HepG2 (cell line): ENCODE results near the gene STK11. TPM values are rescaled to one million over a fixed set of nuclear protein-coding genes. Genes with fewer than 3 reads are reported as not detected.
A peak's percentile ranks its signal among the peaks of the same experiment; 100 is the strongest.

ENCODE experiments used
- ATAC-seq: fragments of 200-7000 bp; cut with Tn5 transposase; 3 replicates; pipeline ENCODE4 v1.9.1; 2020; ENCODE audit warnings: mild to moderate bottlenecking, moderate library complexity
- BruUV-seq: library from RNA; stranded (reverse); fragments of 400-500 nt; replicated peaks from 2 replicates; lab custom pipeline; 2021; lab: Mats Ljungman, UMichigan
- CTCF ChIA-PET: fragments of 300-600 bp; formaldehyde crosslinking; extraction: SDS; loops from one replicate; lab custom pipeline; 2021; ENCODE audit warnings: low total read pairs, inconsistent platforms, low intra/inter-chr PET ratio; lab: Yijun Ruan, JAX
- POLR2A ChIA-PET: fragments of 350-600 bp; sonication (Branson Sonifier 250); formaldehyde crosslinking; loops from one replicate; lab custom pipeline; 2020; ENCODE audit warnings: antibody characterized with exemption, inconsistent platforms; lab: Yijun Ruan, JAX
- DNase-seq: peaks from one replicate; pipeline ENCODE4 v3.0.0-alpha.2; 2015; ENCODE audit warnings: low spot score
- FAIRE-seq: peaks from 3 replicates; lab custom pipeline; 2011; peaks lifted over from hg19 to GRCh38; lab: Jason Lieb, UNC
- H2AFZ ChIP-seq: one replicate; pipeline ENCODE4 v1.6.1; 2011; ENCODE audit warnings: low read length, inconsistent platforms
- H3K27ac ChIP-seq: fragments of 300-600 bp; 3 replicates; pipeline ENCODE4 v1.8.0; 2011; ENCODE audit warnings: mixed run types, mild to moderate bottlenecking, mixed read lengths, low read length, inconsistent platforms; ENCODE audit not compliant: insufficient read depth; ENCODE audit errors: extremely low read length
- H3K27me3 ChIP-seq, 2 experiments: fragments of 200-600 bp in 1 of 2; 2 replicates in 1 of 2; 3 replicates in 1 of 2; pipeline versions ENCODE4 v1.6.0 to v1.8.0; 2011; ENCODE audit warnings: low read length in 2 of 2, mild to moderate bottlenecking in 2 of 2, moderate library complexity in 2 of 2, inconsistent platforms in 1 of 2; ENCODE audit not compliant: insufficient read depth in 2 of 2, control insufficient read depth in 1 of 2
- H3K36me3 ChIP-seq, 2 experiments: fragments of 200-600 bp in 1 of 2; replicated peaks in 1 of 2; 2 replicates in 1 of 2; 3 replicates in 1 of 2; pipeline versions ENCODE4 v1.5.1 to v1.8.0; 2011; ENCODE audit warnings: low read length in 2 of 2, inconsistent platforms in 1 of 2; ENCODE audit not compliant: insufficient read depth in 2 of 2, control insufficient read depth in 1 of 2
- H3K4me1 ChIP-seq: 2 replicates; pipeline ENCODE4 v1.5.1; 2012; ENCODE audit warnings: low read length, inconsistent platforms; ENCODE audit not compliant: insufficient read depth
- H3K4me2 ChIP-seq: 2 replicates; pipeline ENCODE4 v1.6.0; 2011; ENCODE audit warnings: low read depth, low read length, inconsistent platforms
- H3K4me3 ChIP-seq, 3 experiments: fragments of 200-600 bp in 1 of 3; sonication (generic), shearing (Covaris generic) in 1 of 3; replicated peaks in 1 of 3; 2 replicates each; pipeline ENCODE4 v1.5.1; 2011 to 2016; ENCODE audit warnings: low read length in 3 of 3, inconsistent platforms in 2 of 3, low read depth in 2 of 3, mild to moderate bottlenecking in 2 of 3, control low read depth in 1 of 3, mixed read lengths in 1 of 3; ENCODE audit not compliant: insufficient read depth in 1 of 3
- H3K79me2 ChIP-seq: one replicate; pipeline ENCODE4 v1.6.1; 2011; ENCODE audit warnings: low read length, inconsistent platforms; ENCODE audit not compliant: insufficient read depth
- H3K9ac ChIP-seq: 2 replicates; pipeline ENCODE4 v1.6.0; 2011; ENCODE audit warnings: mild to moderate bottlenecking, low read depth, low read length, inconsistent platforms; ENCODE audit not compliant: insufficient read depth
- H3K9me3 ChIP-seq: 2 replicates; pipeline ENCODE4 v1.5.1; 2012; ENCODE audit warnings: mild to moderate bottlenecking, low read length
- H4K20me1 ChIP-seq: 2 replicates; pipeline ENCODE4 v1.6.0; 2011; ENCODE audit warnings: inconsistent platforms, mild to moderate bottlenecking, low read length, moderate library complexity; ENCODE audit not compliant: insufficient read depth
- KLF11 ChIP-seq: IDR thresholded peaks from 2 replicates; pipeline ENCODE4 v1.6.1; 2016; ENCODE audit warnings: missing compliant biosample characterization
- KLF6 ChIP-seq: IDR thresholded peaks from 2 replicates; pipeline ENCODE4 v1.8.0; 2016; ENCODE audit warnings: missing biosample characterization, missing genetic modification reagents
- LBX2 ChIP-seq: sonication (generic); formaldehyde crosslinking; IDR thresholded peaks from 2 replicates; pipeline ENCODE4 v1.5.0; 2020; ENCODE audit warnings: missing genetic modification reagents, mild to moderate bottlenecking, borderline replicate concordance
- NR2F6 ChIP-seq, 2 experiments: IDR thresholded peaks; 2 replicates each; pipeline ENCODE4 v1.6.1; 2016; ENCODE audit warnings: antibody characterized with exemption in 1 of 2, mild to moderate bottlenecking in 1 of 2
- RARA ChIP-seq: IDR thresholded peaks from 2 replicates; pipeline ENCODE4 v1.6.1; 2016; ENCODE audit warnings: missing genetic modification reagents, missing compliant biosample characterization
- SP4 ChIP-seq: sonication (generic); formaldehyde crosslinking; IDR thresholded peaks from 2 replicates; pipeline ENCODE4 v1.8.1; 2023; ENCODE audit warnings: mild to moderate bottlenecking, missing genetic modification reagents
- ZBED4 ChIP-seq: sonication (generic); formaldehyde crosslinking; IDR thresholded peaks from 2 replicates; pipeline ENCODE4 v1.4.0; 2020; ENCODE audit warnings: missing genetic modification reagents, borderline replicate concordance
- ZBTB43 ChIP-seq: sonication (generic); formaldehyde crosslinking; conservative IDR thresholded peaks from 2 replicates; pipeline ENCODE4 v1.4.0; 2020; ENCODE audit warnings: missing genetic modification reagents
- ZBTB7A ChIP-seq: sonication (generic); formaldehyde crosslinking; IDR thresholded peaks from 2 replicates; pipeline ENCODE4 v1.8.0; 2022; ENCODE audit warnings: mild to moderate bottlenecking, missing genetic modification reagents
- ZNF326 ChIP-seq: sonication (generic); formaldehyde crosslinking; IDR thresholded peaks from 2 replicates; pipeline ENCODE4 v1.4.0; 2020; ENCODE audit warnings: missing genetic modification reagents, borderline replicate concordance
- WGBS: methylation state at CpG from one replicate; pipeline ENCODE4 v1.1.6; 2017; ENCODE audit warnings: low lambda C conversion rate; 5-methylcytosine and 5-hydroxymethylcytosine counted together
- in situ Hi-C: cut with HindIII; loops from 2 replicates; pipeline ENCODE4 v1.10.0; 2017; ENCODE audit warnings: low pct_unique_long_range_greater_than_20kb; ENCODE audit not compliant: extremely low pct_ligation_motif_present
- intact Hi-C: fragments of 100-400 bp; cut with micrococcal nuclease; formaldehyde crosslinking; loops from one replicate; pipeline ENCODE4 v1.10.0; 2022; ENCODE audit not compliant: unreplicated experiment
- polyA plus RNA-seq, 8 experiments: library from polyadenylated mRNA; depleted of rRNA in 3 of 8; stranded (reverse) in 7 of 8; unstranded in 1 of 8; fragments of >200 nt; fragmentation: Illumina TruSeq in 4 of 8; extraction: Trizol in 4 of 8; gene quantifications; 2 replicates each; pipeline versions ENCODE4 v1.2.1 to v1.2.3, GENCODE V29; 2011 to 2016; ENCODE audit warnings: low read depth in 4 of 8, missing spikeins in 1 of 8, mixed read lengths in 1 of 8; ENCODE audit not compliant: insufficient read depth in 1 of 8
- total RNA-seq, 5 experiments: library from RNA; depleted of rRNA; stranded (reverse); fragments of >200 nt; fragmentation: Illumina TruSeq; extraction: Trizol; gene quantifications; 2 replicates each; pipeline ENCODE4 v1.2.3, GENCODE V29; 2016; ENCODE audit warnings: low read depth in 1 of 5

STK11 gene
- total and polyA plus RNA-seq, 2 of the 13 experiments (the other 11 are each of a cell fraction or from before 2014, with no cell fraction given) = 27.5 to 43.6 TPM

GRCh38 chr19:1261798-1262622 is 56.4 kb downstream of the STK11 start (continued):
- TF ChIP-seq KLF6 (0 out of 2 replicates have a peak, but pooled peaks have one; percentile 26), KLF11 (CRISPR knock-in tag) (no peak), LBX2 (no peak)

GRCh38 chr19:1262623-1263123 is 57.1 kb downstream of the STK11 start:
- FAIRE-seq (no peak), ATAC-seq (no peak), DNase-seq (no peak)
- Histone ChIP-seq H3K27ac (peak overlapping the region; percentile 81), H3K4me1 (peaks cover 73% of the 10 kb centered on the region), H3K9me3 (no peaks in the 10 kb centered on the region), H3K79me2 (peaks cover 3% of the 10 kb centered on the region), H4K20me1 (peaks cover 16% of the 10 kb centered on the region; the same call in 1 of the 2 replicates), H2AFZ (no peak overlapping the region), H3K4me2 (peak overlapping the region; percentile 98), H3K36me3 (0 out of 5 replicates have a peak, but pooled peaks cover 0 to 5% of the 10 kb centered on the region in 2 experiments), H3K27me3 (no peaks in the 10 kb centered on the region), H3K4me3 (peak overlapping the region; percentile 71 to 81 (median 80); a peak in 5 of 6 replicates), H3K9ac (peak overlapping the region; percentile 78)
- intact Hi-C loops (no loop called here), in situ Hi-C loops (no loop called here)
- no TSS peak for BruUV-seq
- WGBS = 8% methylated on average over 16 of the region's 21 CpGs
- CTCF ChIA-PET = no interaction called here
- POLR2A ChIA-PET = interaction anchor here (1.3 to 12.8 kb wide), 5 partner anchors 8 to 24 kb away, joined by 4 to 668 read pairs (median 9); partner anchors contain the start of genes ATP5F1D, FAM174C and MIDN
- TF ChIP-seq ZBTB7A (CRISPR knock-in tag) = peak; percentile 42; the same call in 1 of the 2 replicates
- TF ChIP-seq ZBED4 (CRISPR knock-in tag) = no peak
- peak; percentile 72 for TF ChIP-seq NR2F6 (IDR thresholded peaks at IDR 0.05)
- no peak for TF ChIP-seq NR2F6 (CRISPR knock-in tag; IDR thresholded peaks at IDR 0.05)
- peak; percentile 40; the same call in 1 of the 2 replicates for TF ChIP-seq RARA
- no peak for TF ChIP-seq ZNF326
- 0 out of 2 replicates have a peak, but pooled peaks have one; percentile 4 for TF ChIP-seq SP4 (CRISPR knock-in tag)
- TF ChIP-seq ZBTB43 = no peak
